ENCODE measurements around the gene XCL1.
"Not testable (repeated sequence)": the region's sequence is repeated elsewhere in the genome, so short reads cannot be mapped to it uniquely, and the experiment has no call there.

XCL1 gene

DNA sequence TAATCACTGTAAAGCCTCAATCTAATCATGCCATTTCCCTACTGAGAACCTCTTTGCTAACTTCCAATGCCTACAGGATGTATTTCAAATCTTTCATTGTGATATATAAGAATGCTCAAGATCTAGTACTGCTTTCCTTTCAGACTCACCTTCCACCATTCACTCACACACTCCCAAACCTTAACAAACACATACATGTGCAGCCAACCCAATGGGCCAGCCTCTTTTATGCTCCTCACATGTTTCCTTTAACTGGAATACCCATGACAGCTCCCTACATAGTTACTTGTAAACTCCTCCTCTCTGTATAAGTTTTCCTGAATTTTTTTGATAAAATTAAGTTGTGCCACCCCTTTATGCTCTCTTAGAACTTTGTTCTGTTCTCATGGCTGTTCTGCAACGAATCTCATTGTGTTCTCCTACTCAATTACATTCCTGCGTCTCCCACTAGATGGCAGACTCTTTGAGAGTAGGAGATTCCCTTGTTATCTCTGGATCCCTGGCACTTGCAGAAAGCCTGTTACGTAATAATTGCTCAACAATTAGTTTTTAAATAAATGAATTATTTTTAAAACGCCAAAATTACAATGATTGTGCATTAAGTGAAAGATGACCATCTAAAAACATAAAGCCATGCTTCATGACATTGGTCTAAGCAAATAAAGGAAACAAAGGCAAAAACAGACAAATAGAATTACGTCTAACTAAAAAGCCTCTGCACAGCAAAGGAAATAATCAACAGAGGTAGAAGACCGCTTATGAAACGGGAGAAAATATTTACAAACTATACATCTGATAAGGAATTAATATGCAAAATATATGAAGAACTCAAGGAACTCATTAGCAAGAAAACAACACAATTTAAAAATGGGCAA, 30.5 kb upstream of the XCL1 start:
- H3K79me2 ChIP-seq (ENCODE audit: low read length); H3K4me2 ChIP-seq (ENCODE audit: low read length); H3K9ac ChIP-seq (ENCODE audit: low read length); H3K4me3 ChIP-seq (ENCODE audit: low read length); H2AFZ ChIP-seq (ENCODE audit: low read depth, low read length); H4K20me1 ChIP-seq (ENCODE audit: insufficient read depth, low read length); H3K9me3 ChIP-seq (ENCODE audit: insufficient read depth, low read length); H3K27ac ChIP-seq (ENCODE audit: low read length); H3K36me3 ChIP-seq (replicated peaks; ENCODE audit: low read depth, low read length); H3K27me3 ChIP-seq (ENCODE audit: low read depth, low read length); H3K4me1 ChIP-seq (ENCODE audit: low read length): not testable (repeated sequence)
- TF ChIP-seq, protein P1, sequence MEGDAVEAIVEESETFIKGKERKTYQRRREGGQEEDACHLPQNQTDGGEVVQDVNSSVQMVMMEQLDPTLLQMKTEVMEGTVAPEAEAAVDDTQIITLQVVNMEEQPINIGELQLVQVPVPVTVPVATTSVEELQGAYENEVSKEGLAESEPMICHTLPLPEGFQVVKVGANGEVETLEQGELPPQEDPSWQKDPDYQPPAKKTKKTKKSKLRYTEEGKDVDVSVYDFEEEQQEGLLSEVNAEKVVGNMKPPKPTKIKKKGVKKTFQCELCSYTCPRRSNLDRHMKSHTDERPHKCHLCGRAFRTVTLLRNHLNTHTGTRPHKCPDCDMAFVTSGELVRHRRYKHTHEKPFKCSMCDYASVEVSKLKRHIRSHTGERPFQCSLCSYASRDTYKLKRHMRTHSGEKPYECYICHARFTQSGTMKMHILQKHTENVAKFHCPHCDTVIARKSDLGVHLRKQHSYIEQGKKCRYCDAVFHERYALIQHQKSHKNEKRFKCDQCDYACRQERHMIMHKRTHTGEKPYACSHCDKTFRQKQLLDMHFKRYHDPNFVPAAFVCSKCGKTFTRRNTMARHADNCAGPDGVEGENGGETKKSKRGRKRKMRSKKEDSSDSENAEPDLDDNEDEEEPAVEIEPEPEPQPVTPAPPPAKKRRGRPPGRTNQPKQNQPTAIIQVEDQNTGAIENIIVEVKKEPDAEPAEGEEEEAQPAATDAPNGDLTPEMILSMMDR (IDR thresholded peaks at IDR 0.05; ENCODE audit: low read depth, low read length): peak; percentile 42

DNA sequence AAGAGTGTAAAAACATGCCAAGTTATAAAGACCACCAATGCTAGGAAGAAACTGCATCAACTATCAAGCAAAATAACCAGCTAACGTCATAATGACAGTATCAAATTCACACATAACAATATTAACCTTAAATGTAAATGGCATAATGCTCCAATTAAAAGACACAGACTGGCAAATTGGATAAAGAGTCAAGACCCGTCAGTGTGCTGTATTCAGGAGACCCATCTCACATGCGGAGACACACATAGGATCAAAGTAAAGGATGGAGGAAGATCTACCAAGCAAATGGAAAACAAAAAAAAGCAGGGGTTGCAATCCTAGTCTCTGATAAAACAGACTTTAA, 29.9 kb upstream of the XCL1 start:
- not testable (repeated sequence) for H3K4me3 ChIP-seq (ENCODE audit: low read length); H3K4me2 ChIP-seq (ENCODE audit: low read length); H3K4me1 ChIP-seq (ENCODE audit: low read length); H3K9ac ChIP-seq (ENCODE audit: low read length); H3K79me2 ChIP-seq (ENCODE audit: low read length); H3K9me3 ChIP-seq (ENCODE audit: insufficient read depth, low read length); H2AFZ ChIP-seq (ENCODE audit: low read depth, low read length); H3K36me3 ChIP-seq (replicated peaks; ENCODE audit: low read depth, low read length); H3K27me3 ChIP-seq (ENCODE audit: low read depth, low read length); H4K20me1 ChIP-seq (ENCODE audit: insufficient read depth, low read length); H3K27ac ChIP-seq (ENCODE audit: low read length)

DNA sequence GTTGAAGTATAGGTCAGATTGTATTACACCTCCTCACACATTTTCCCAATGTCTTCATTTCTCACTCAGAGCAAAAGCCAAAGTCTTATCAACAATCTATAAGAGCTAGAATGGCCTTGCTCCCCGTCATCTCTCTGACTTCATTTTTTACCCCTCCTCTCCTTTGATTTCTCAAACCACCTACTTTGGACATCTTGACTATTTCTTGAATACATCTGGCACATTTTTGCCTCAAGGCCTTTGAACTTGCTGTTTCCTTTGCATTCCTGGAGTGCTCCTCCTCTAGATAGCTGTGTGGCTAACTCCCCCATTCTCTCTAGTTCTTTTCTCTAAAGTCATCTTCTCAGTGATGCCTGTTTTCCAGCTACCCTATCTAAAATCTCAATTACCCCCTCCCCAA, 25.4 kb upstream of the XCL1 start:
- TF ChIP-seq, protein P1 (IDR thresholded peaks at IDR 0.05; ENCODE audit: low read depth, low read length): no peak
- TF ChIP-seq EZH2phosphoT487 (IDR thresholded peaks at IDR 0.05; ENCODE audit: low read depth): no peak
- Histone ChIP-seq H3K27ac (ENCODE audit: low read length) (no peak overlapping the region), H3K4me3 (ENCODE audit: low read length) (no peak overlapping the region), H2AFZ (ENCODE audit: low read depth, low read length) (no peak overlapping the region), H3K36me3 (replicated peaks; ENCODE audit: low read depth, low read length) (no peaks in the 10 kb centered on the region), H3K9ac (ENCODE audit: low read length) (no peak overlapping the region), H3K4me1 (ENCODE audit: low read length) (no peaks in the 10 kb centered on the region), H3K9me3 (ENCODE audit: insufficient read depth, low read length) (no peaks in the 10 kb centered on the region), H4K20me1 (ENCODE audit: insufficient read depth, low read length) (no peaks in the 10 kb centered on the region), H3K4me2 (ENCODE audit: low read length) (no peak overlapping the region), H3K27me3 (ENCODE audit: low read depth, low read length) (no peaks in the 10 kb centered on the region), H3K79me2 (ENCODE audit: low read length) (no peaks in the 10 kb centered on the region)

DNA sequence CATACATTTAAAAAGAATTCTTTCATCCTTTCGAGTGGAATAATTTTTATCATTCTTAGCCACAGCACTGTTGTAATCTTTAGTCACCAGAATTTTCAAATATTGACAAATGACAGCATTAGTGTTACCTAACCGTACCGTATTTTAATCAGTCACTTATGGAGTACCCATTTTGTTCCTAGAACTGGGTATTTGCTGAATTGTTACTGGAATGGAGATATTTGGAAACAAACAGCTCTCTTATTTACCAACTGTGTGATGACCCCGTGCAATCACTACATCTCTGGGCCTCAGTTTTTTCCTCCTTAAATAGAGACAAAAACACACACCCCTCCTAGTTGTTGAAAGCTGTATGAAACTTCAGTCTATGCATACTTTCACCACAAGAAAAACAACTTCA, 24.7 kb upstream of the XCL1 start:
- Histone ChIP-seq H3K9me3 (ENCODE audit: insufficient read depth, low read length) (no peaks in the 10 kb centered on the region), H3K4me1 (ENCODE audit: low read length) (no peaks in the 10 kb centered on the region), H3K9ac (ENCODE audit: low read length) (no peak overlapping the region), H3K4me2 (ENCODE audit: low read length) (no peak overlapping the region), H3K79me2 (ENCODE audit: low read length) (no peaks in the 10 kb centered on the region), H2AFZ (ENCODE audit: low read depth, low read length) (no peak overlapping the region), H3K27me3 (ENCODE audit: low read depth, low read length) (no peaks in the 10 kb centered on the region), H4K20me1 (ENCODE audit: insufficient read depth, low read length) (no peaks in the 10 kb centered on the region), H3K27ac (ENCODE audit: low read length) (no peak overlapping the region), H3K36me3 (replicated peaks; ENCODE audit: low read depth, low read length) (no peaks in the 10 kb centered on the region), H3K4me3 (ENCODE audit: low read length) (no peak overlapping the region)
- TF ChIP-seq, protein P1 (IDR thresholded peaks at IDR 0.05; ENCODE audit: low read depth, low read length): no peak
- no peak for TF ChIP-seq EZH2phosphoT487 (IDR thresholded peaks at IDR 0.05; ENCODE audit: low read depth)

Measured in OCI-LY3 (cell line).